HG02678 (cell line): ENCODE data around the gene DHX16.
"Not testable (repeated sequence)": the region's sequence is repeated elsewhere in the genome, so short reads cannot be mapped to it uniquely, and the experiment has no call there.

Source experiments
- ATAC-seq: cut with Tn5 transposase; IDR thresholded peaks from one replicate; pipeline ENCODE4 v1.9.1; 2021; ENCODE audit warnings: mild to moderate bottlenecking, moderate library complexity; ENCODE audit not compliant: unreplicated experiment

Gene DHX16

DNA sequence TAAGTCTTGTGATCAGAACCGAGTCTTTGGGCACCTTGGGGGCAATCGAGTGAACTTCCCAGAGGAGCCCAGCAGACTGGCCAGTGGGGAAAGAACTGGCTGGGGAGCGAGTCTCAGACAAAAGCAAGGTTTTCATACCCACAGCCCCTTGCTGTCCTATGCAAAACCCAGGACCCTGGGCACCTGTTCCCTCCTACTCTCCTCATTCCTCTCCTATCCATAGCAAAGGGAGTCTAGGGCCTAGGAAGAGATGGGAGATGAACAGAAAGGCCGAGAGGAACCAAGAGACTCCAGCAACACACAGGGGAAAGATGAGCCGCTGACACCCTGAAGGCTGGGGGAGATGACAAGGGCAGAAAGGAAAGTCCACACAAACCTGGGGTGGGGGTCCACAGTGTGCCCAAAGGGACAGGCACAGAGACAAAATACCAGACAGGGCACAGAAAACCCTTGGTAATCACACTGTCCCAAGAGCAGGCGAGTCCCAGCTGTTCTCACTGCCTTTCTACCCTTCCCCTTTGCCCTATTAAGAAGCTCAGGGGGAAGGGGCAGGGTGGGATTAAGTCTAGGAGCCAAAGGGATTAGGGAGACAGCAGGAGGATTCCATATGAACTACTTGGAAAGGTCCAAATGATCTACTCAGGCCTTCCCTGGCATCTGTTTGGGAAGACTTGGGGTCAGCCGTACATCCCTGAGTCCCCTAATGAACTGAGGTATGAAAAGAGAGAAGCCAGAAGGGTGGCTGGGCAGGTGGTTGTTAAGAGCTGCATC, 7.1 kb upstream of the DHX16 start:
- ATAC-seq = no peak

DNA sequence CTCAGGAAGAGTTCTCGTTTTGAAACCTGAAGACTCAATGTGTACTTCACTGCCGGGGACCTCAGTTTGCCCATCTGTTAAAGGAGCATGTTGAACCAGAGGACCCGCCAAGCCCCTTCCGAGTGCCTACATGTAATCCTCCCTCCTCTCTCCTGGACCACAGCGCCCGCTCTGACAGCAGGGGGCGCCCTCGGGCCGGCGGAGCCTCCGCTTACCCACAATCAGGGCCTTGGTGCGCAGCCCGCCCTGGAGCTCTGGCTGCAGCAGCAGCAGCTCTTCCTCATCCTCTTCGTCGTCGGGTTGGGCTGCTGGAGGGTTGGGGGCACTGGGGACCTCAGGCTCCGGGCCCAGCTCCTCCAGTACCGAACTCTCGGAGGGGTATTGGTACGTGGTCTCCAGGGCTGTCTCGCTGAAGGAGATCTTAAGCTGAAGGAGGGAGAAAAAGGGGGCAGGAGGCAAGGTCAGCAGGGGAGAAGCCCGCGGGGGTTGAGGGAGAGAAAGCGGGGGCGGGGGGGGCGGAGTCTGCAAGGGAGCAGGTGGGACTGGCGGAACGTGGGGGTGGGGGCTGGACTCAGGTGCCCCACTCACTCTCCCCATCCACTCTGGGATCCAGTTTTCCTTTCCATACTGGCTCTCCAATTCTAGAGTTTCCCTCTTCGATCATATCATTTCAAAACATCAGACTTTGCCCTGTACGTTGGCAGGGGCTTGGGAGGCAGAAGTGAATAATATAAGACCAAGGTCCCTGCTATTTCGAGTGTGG, 6.3 kb upstream of the DHX16 start:
- peak; percentile 48 for ATAC-seq

DNA sequence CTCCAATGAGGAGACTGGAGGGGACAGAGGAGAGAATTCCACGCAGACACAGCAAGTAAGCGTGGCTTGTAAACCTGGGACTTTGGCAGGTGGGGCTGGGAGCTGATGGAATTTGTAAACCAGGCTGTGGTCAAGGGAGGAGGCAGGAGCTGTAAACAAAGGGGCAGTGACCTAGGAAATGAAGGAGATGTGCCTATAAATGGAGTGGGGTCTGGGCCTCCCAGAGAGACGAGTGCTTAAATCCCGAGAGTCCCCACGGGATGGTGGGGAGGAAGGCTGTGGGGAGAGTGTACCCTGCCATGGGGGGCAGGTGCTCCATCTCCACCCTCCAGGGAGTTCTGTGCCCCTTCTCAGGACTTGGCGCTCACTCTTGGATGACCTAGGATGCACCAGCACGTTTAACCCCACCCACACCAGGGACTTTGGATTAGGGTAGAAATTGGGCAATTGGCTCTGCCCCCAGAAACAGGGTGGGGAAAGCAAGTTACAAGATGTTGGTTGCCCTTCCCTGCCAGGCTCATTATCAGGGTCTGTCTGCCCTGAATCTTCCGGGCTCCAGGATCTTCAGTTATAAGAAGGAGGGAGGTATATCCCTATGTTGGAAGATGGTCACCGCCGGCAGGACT, 4.0 kb upstream of the DHX16 start:
- no peak for ATAC-seq

DNA sequence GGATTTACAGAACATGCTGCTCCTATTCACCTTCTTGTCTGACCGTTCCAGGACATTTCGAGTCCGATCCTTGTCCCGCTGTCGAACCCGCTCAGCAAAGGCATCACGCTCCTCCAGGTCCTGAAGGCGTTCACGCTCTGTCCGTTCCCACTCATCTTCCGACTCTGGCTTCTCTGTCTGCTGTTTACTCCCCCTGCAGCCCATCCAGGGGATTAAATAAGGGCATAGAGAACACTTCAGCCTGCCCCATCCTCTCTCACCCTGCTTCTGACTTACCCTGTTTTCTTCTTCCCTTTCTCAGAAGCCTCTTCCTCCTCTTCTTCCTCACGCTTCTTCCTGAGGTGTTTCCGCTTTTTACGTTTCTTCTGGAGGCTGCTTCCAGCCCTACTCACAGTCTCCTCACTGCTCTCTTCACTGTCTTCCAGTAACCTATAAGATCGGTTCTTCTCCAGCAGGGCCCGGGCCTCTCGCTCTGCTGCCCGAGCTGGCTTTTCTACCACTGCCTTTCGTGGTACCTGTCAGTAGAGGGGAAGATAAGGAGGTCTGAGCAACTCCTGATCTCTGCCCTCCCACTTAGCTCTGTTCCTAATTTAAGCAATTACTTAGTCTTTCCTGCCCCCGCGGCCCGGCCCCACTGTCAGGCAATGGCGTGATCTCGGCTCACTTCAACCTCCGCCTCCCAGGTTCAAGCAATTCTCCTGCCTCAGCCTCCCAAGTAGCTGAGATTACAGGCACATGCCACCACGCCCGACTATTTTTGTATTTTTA, 1.9 kb downstream of the DHX16 start:
- ATAC-seq = no peak

DNA sequence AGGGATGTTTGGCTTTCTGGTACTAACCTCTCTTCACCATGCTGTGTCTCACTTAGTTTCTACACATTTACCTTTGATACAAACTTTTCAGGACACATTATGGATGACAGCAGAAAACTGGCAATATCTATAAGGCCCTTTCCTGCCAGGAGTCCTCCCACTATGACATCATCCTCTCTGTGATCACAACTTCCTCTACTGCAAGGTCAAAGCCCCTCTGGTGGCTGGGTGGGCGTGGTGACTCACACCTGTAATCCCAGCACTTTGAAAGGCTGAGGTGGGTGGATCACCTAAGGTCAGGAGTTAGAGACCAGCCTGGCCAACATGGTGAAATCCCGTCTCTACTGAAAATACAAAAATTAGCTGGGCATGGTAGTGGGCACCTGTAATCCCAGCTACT, 6.5 kb downstream of the DHX16 start:
- not testable (repeated sequence) for ATAC-seq

DNA sequence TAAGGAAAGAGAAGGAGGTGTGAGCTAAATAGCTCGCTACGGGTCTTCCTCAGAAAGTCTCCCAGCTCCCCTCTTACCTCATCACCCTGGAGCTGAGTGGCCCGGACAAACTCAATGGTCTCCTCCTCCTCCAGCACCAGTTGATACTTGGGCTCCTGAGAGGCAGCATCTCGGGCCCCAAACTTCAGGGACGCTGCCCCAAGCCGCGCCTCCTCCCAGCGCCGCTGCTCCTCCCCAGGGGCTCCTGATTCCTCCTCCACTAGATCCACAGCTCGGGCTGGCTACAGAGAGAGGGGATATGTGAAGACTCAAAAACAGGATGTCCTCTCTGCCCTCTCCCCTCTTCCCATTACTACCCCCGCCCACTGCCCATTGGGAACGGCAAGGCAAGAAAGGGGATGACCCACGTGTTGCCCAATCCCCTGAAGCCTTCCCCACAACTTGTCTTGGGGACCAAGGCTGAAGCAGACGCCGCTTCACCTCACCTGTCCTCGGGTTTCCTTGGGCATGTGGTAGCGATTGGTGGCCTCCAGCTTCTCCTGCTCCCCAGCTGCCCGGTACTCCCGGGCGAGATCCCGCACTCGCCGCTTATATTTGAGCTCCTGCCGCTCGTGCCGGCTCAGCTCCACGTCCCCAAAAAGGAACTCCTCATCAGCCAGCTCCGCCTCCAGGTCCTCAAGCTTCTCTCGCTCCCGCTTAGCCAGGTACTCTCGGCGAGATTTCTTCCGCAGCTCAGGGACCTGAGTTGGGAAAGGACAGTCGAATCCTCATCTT, 7.6 kb downstream of the DHX16 start:
- no peak for ATAC-seq

DNA sequence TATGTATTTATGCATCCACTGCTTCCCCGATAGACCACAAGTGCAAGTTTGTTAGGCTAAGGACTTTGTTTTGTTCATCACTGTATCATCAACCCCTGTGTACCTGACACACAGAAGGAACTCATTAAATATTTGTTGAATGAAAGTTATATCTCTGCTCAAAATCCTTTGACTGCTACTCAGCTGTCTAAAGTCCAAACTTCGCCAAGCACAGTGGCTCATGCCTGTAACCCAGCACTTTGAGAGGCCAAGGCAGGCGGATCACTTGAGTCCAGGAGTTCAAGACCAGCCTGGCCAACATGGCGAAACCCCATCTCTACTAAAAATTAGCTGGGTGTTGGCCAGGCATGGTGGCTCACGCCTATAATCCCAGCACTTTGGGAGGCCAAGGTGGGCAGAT, 14.9 kb downstream of the DHX16 start:
- ATAC-seq = not testable (repeated sequence)

DNA sequence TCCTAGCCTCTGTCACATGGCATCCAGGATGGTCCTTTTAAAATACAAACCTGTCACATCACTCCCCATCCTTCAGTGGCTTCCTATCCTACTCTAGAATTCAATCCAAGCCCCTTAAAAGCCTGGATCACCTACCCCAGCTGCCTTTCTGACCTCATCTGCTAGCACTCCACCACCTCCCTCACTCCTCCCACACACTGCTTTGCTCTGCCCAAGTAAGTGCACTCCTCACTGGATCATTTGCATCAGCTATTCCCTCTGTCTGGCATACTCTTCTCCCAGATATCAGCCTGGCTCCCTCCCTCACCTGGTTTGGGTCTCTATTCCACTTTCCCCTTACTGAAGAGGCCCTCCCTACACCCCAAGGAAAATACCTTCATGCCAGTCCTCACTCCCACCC, 15.4 kb downstream of the DHX16 start:
- no peak for ATAC-seq

DNA sequence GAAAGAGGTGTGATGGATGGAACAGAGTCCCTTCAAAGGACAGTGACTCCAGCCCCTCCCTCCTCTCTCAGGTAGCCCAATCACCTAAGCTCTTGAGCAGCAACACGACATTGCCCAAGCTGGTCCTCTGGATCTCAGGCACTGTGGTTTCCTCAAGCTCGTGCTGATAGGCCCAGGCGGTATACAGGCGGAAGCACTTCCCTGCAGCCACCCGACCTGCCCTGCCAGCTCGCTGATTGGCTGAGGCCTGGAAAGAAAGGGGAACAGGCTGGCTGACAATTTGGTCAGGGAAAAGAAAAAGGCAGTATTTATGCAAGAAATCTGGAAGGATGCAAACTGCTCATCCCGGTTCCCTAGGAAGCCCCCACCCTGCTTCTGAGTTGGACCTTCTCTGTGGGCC, 16.3 kb downstream of the DHX16 start:
- no peak for ATAC-seq

DNA sequence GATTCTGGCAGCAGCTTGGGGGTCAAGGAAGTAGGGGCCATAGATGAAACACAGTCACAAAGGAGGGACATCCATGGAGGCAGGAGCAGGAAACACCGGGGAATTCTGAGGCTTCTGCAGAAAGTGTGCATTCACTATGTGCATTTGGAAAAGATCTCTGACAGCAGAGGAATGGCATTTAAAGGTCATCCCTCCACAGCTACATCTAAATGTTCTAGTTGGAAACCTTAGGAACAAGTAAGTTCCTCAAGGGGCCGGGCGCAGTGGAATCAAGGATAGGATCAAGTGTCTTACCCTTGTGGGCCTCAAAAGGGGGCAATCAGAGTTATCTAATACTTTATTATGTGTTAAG, 17.1 kb downstream of the DHX16 start:
- no peak for ATAC-seq

DNA sequence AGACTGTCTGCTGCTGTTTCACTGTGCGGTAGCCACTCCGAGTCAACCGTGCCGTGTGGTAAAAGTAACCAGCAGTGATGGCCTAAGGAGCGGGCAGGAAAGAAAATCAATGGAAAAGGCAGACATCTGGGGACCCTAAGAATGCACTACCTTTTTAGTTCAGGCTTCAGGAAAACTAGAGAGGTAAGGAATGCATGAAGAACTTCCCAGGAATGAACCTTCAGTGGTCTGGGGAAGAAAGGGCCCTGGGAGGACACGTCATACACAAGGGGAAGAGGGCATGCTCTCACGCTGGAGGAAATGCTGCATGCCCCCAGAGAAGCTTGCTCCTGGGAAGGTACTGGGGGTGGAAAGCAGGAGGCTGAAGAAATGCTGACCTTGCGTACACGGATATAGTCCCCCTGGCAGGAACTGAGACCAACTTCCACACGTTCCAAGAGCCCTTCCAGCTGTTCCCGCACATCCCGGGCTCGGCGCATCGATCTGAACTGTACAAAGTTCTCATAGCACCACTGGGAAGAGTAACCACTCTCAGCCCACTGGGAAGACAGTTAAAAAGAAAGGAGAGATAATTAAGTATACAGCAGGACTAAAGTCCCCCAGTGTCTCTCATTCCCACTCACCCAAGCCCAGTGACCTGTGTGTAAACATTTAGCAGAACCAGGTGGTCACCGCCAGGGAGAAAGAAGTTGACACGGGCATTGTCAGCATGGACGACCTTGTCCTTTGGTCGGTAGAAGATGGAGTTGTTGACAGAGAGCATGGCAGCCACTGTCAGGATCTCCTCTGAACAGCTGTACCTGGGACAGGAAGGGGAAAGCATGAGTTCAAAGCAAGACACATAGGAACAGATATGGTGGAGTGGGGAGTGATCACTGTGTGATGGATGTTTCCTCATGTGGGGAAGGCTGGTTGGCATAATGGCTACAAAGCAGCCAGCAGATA, 17.7 kb downstream of the DHX16 start:
- no peak for ATAC-seq

DNA sequence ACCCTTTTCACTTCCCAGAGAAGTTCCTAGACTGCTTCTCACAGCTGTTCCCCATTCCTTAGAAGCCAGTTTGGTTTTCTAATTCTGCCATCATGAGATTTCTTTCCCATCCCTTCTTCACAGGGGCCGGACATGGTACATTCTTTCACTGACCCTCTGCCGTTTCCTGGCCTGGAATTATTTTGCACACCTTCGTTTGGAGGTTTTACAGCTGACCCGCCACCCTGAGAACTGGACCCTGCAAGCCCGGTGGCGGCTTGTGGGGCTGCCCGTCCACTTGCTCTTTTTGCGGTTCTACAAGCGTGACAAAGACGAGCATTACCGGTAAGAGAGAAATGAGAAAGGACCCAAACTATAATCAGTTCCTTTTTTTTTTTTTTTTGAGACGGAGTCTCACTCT, 21.7 kb downstream of the DHX16 start:
- ATAC-seq = no peak

DNA sequence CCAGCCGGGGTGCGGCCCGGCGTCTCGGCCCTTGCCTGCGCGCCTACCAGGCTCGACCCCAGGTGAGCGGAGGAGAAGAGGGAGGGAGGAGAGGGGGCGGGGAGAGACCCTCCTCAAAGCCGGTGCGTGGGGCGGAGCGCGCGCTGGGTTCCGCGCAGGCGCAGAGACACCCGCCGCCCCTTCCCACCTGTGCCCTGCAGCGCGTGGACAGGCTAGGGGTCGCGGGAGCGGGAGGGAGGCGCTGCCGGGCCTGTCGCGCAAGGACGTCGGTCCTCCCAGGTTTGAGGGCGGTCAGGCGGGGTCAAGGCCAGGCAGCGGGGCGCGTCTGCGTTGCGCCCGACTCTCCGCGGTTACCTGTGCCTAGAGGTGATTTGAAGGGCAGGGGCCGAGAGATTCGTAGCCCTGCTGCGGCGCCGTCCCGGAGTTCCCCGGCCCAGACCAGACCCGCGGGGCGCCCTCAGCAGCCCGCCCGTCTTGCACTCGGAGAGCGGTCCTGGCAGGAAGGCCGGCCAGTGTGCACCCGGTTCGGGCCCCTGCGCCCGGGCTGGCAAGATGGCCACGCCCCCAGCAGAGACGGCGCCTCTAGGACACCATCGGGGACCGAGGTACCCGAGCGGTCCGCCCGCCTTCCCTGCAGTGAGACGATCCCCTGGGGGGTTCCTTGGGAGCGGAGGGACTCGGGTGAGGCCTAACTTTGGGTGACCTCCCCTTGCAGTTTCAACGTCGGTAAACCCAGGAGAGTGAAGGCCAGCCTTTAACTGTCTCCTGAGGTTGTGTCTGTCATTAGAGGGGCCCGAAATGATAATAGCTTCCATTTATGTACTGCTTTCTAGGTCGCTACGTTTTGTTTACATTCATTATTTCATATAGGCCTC, 25.3 kb downstream of the DHX16 start:
- ATAC-seq = peak; percentile 70

DNA sequence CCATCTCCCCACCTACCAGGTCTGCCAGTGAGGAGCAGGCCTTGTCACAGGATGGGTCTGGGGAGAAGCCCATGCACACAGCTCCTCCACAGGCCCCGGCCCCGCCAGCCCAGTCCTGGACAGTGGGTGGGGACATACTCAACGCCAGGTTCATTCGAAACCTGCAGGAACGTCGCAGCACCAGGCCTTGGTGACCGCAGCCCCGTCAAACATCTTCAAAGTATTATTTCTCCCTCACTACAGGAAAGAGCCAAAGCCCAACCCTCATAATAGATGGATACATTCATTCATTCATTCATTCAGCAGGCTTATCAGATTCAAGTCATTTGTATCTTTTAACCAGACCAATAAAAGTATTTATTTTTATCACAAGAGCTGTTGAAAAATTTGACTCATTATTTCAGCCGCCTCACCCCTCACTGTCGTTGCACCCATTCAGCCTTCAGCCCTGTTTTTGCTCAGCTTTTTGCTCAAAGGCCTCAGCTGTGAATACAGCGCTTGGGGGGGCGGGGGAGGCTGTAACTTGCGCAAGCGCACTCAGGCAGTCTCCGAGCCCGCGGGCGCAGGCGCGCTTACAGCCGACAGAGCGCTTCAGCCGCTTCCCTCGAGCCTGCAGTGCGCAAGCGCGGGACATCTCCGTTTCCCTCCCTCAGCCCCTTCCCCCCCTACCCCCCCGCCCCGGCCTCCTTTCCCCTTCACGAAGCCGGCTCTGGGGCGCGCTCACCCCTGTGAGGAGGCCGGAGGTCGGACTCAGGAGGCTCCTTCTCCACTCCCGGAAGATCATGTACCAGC, 26.2 kb downstream of the DHX16 start, which contains the start of gene C6orf136:
Gene C6orf136 (plus strand): TSS at position 684 of the 792 bp plus-strand sequence. CDS start 99 bp downstream, at position 783.
- peak; percentile 55 for ATAC-seq

DNA sequence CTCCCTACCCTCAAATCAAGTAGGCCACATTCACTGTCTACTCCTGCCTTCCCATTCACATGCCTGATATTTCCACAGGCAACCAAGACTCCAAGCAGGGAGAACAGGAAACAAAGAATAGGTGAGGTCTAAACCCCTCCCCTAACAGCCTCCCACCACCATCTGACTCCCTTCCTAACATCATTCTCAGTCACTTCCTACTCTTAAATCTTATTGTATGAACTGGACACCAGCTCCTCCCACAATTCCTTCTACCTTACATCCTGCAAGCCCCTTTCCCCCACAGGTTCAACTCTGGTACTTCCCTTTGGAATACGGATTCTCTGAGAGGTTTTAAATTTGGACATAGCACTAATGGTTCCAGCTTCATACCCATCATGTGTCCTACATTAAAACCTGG, 26.8 kb downstream of the DHX16 start:
- no peak for ATAC-seq

DNA sequence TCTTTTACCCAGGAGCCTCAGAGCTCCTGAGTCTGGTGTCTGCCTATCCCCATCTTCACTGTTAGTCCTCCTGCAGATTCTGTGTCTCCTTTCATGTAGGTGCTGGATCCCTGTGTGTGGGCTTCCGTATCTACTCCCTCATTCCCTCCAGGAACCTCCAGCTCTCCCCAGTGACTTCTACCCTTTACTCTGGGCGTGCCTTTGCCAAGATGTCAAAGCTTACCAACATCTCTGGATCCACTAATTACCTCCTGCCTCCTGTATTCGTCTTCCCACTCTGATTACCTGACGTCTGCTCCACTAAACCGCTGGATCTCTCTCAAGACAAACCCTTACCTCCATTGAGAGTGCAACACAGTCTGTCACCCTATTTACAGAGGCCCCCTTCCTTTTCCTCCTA, 28.0 kb downstream of the DHX16 start:
- no peak for ATAC-seq

DNA sequence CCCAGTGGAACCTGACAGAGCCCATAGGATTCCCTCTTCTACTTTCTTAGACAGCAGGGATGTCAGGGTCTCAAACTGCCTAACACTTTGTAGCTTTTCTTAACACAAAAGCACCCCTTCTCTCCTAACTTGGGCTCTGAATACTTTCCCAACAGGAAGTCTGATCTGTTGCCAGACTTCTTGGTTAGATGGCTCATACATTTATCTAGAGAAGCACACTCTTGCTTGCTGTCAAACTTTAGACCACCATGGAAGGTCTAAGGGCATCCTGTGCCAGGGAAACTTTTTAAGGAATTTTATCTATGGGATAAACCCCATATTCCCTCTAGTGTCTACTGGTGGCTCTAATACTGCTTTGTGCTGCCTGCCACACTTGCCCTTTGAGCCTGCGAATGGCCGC, 29.1 kb downstream of the DHX16 start:
- no peak for ATAC-seq

DNA sequence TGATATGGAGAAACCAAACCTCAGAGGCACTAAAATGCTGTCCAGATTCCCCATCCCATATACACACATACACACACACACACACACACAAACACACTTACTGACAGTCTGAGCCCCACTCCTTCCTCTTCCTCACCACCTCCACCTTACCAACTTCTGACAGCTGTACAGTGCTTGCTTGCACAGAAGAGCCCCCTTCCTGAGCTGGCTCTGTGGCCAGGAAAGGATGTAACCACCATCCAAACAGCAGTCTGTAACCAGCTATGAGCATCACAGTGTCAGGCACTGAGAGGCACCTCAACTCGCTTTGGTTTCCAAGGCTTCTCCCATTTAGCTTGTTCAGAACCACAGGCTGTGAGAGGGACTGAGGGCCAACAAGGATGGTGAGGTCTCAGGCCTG, 31.8 kb downstream of the DHX16 start:
- ATAC-seq = no peak
